ENCODE data around the gene SCAF1. TPM values are rescaled to one million over a fixed set of nuclear protein-coding genes. Genes with fewer than 3 reads are reported as not detected.

SCAF1 gene
- polyA plus RNA-seq, 1 donor: 28.7 TPM

GRCh38 chr19:49705919-49706318 lies 63.9 kb downstream of the SCAF1 start:
- no peak for DNase-seq

Other genes with a start within 250 kb of the SCAF1 start
- gene PTH2, start 218.8 kb upstream of the SCAF1 start, polyA plus RNA-seq (ENCODE audit: insufficient read length): not detected
- gene GFY, start 216.8 kb upstream of the SCAF1 start, polyA plus RNA-seq (ENCODE audit: insufficient read length): not detected
- 0.43 TPM for gene SLC17A7, start 200.7 kb upstream of the SCAF1 start, polyA plus RNA-seq (ENCODE audit: insufficient read length)
- gene PIH1D1, start 190.4 kb upstream of the SCAF1 start, polyA plus RNA-seq (ENCODE audit: insufficient read length): 91.6 TPM
- 16.6 TPM for gene ALDH16A1, start 189.0 kb upstream of the SCAF1 start, polyA plus RNA-seq (ENCODE audit: insufficient read length)
- gene FLT3LG, start 168.0 kb upstream of the SCAF1 start, polyA plus RNA-seq (ENCODE audit: insufficient read length): 3.3 TPM
- gene RPL13A, start 154.6 kb upstream of the SCAF1 start, polyA plus RNA-seq (ENCODE audit: insufficient read length): 2,088 TPM
- gene RPS11, start 145.8 kb upstream of the SCAF1 start, polyA plus RNA-seq (ENCODE audit: insufficient read length): 2,367 TPM
- 222 TPM for gene FCGRT, start 129.5 kb upstream of the SCAF1 start, polyA plus RNA-seq (ENCODE audit: insufficient read length)
- gene RCN3, start 114.2 kb upstream of the SCAF1 start, polyA plus RNA-seq (ENCODE audit: insufficient read length): 14.6 TPM
- 61.9 TPM for gene NOSIP, start 61.7 kb upstream of the SCAF1 start, polyA plus RNA-seq (ENCODE audit: insufficient read length)
- gene PRRG2, start 60.9 kb upstream of the SCAF1 start, polyA plus RNA-seq (ENCODE audit: insufficient read length): 7.3 TPM
- gene PRR12, start 51.0 kb upstream of the SCAF1 start, polyA plus RNA-seq (ENCODE audit: insufficient read length): 20.7 TPM
- 16.2 TPM for gene RRAS, start 2.1 kb upstream of the SCAF1 start, polyA plus RNA-seq (ENCODE audit: insufficient read length)
- gene IRF3, start 23.6 kb downstream of the SCAF1 start, polyA plus RNA-seq (ENCODE audit: insufficient read length): 53.2 TPM
- 20.7 TPM for gene BCL2L12, start 23.7 kb downstream of the SCAF1 start, polyA plus RNA-seq (ENCODE audit: insufficient read length)
- 202 TPM for gene PRMT1, start 35.1 kb downstream of the SCAF1 start, polyA plus RNA-seq (ENCODE audit: insufficient read length)
- 1.3 TPM for gene ADM5, start 47.4 kb downstream of the SCAF1 start, polyA plus RNA-seq (ENCODE audit: insufficient read length)
- 11.5 TPM for gene CPT1C, start 48.9 kb downstream of the SCAF1 start, polyA plus RNA-seq (ENCODE audit: insufficient read length)
- gene TSKS, start 121.1 kb downstream of the SCAF1 start, polyA plus RNA-seq (ENCODE audit: insufficient read length): 0.08 TPM
- gene AP2A1, start 124.8 kb downstream of the SCAF1 start, polyA plus RNA-seq (ENCODE audit: insufficient read length): 52.9 TPM
- gene FUZ, start 171.1 kb downstream of the SCAF1 start, polyA plus RNA-seq (ENCODE audit: insufficient read length): 33.9 TPM
- 71.9 TPM for gene MED25, start 176.1 kb downstream of the SCAF1 start, polyA plus RNA-seq (ENCODE audit: insufficient read length)
- 296 TPM for gene PTOV1, start 208.9 kb downstream of the SCAF1 start, polyA plus RNA-seq (ENCODE audit: insufficient read length)
- gene PNKP, start 225.4 kb downstream of the SCAF1 start, polyA plus RNA-seq (ENCODE audit: insufficient read length): 71.5 TPM
- 26.1 TPM for gene AKT1S1, start 235.1 kb downstream of the SCAF1 start, polyA plus RNA-seq (ENCODE audit: insufficient read length)
- gene TBC1D17, start 235.5 kb downstream of the SCAF1 start, polyA plus RNA-seq (ENCODE audit: insufficient read length): 39.7 TPM

Measured in left kidney (tissue), 2 donors.